Measurements from ENCODE around the gene KCNJ12. TPM values are rescaled to one million over a fixed set of nuclear protein-coding genes. Genes with fewer than 3 reads are reported as not detected.

The KCNJ12 gene
- total and polyA plus RNA-seq, 4 experiments from 2014 or later: not detected

DNA sequence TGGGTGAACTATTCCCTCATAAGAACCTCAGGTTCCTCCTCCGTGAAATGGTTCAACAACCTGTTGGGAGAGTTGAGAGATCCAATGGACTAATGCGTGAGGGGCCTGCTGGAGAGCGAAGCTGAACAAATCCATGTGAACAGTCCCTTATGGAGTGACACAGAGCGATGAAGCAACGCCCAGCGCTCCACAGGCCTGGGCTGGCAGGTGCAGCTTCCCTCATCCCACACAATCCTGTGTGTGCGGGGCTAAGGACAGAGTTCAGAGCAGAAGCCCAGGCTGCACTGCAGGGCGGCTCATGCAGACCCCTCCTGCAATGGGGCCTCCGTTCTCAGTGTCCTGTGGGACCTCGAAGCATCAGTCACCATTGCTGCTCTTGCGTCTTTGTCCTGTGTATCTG lies 90.4 kb downstream of the KCNJ12 start:
- intact Hi-C loops (cut with micrococcal nuclease): no loop called here
- no peak overlapping the region for H3K4me3 Mint-ChIP-seq

DNA sequence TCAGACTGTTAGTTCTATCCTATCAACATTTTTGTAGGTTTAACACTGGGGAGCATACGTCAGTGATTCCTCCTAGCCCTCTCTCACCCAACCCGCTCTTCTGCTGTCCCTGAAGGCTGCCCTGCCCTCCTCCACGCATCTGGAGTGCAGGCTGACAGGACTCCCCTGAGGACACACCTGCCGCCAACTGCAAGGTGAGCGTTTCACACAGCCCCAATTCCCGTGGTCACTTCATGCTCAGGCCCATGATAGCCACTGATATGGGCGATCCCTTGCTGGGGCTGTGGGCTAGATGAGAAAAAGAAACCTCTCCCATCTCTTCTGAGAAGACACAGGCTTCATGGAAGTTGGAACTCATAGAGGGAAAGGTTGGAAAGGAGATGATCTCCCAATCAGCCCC lies 91.0 kb downstream of the KCNJ12 start:
- no peak overlapping the region for H3K4me3 ChIP-seq (ENCODE audit: low read length in 2 of 2)
- no peaks in the 10 kb centered on the region for H3K27me3 ChIP-seq (ENCODE audit: insufficient read depth, low read length)
- no peak overlapping the region for H3K4me3 Mint-ChIP-seq
- no peaks in the 10 kb centered on the region for H3K4me1 ChIP-seq (ENCODE audit: insufficient read depth, low read length)
- no peak overlapping the region for H3K27ac ChIP-seq (ENCODE audit: low read depth, low read length)
- ChIA-PET POLR2A (ENCODE audit: partially characterized antibody) (no interaction called here), CTCF (ENCODE audit: partially characterized antibody) (interaction anchor here (1.4 kb wide), 1 partner anchor 10 kb away, joined by 8 read pairs; no protein-coding TSS in a partner anchor)
- no peak overlapping the region for H3K27ac Mint-ChIP-seq
- H3K27me3 Mint-ChIP-seq: peaks cover 8% of the 10 kb centered on the region in 2 donors
- H3K36me3 ChIP-seq (ENCODE audit: insufficient read depth, low read length): no peaks in the 10 kb centered on the region
- peaks cover 4 to 10% (median 7%) of the 10 kb centered on the region in 4 donors for H3K4me1 Mint-ChIP-seq
- intact Hi-C loops (cut with micrococcal nuclease): no loop called here
- no peak for DNase-seq
- no peaks in the 10 kb centered on the region for H3K9me3 ChIP-seq (ENCODE audit: control insufficient read depth in 1 of 2, low read length in 2 of 2)
- no peaks in the 10 kb centered on the region for H3K36me3 Mint-ChIP-seq
- no peaks in the 10 kb centered on the region for H3K9me3 Mint-ChIP-seq

More for the DNA sequence above, 90.4 kb downstream of the KCNJ12 start:
- no peak overlapping the region for H3K27ac ChIP-seq (ENCODE audit: low read depth, low read length)
- H3K4me3 ChIP-seq (ENCODE audit: low read length in 2 of 2): no peak overlapping the region
- no peaks in the 10 kb centered on the region for H3K27me3 ChIP-seq (ENCODE audit: insufficient read depth, low read length)
- ChIA-PET CTCF (ENCODE audit: partially characterized antibody) (interaction anchor here (1.4 kb wide), 1 partner anchor 9 kb away, joined by 8 read pairs; no protein-coding TSS in a partner anchor), POLR2A (ENCODE audit: partially characterized antibody) (no interaction called here)
- DNase-seq: no peak
- H3K36me3 ChIP-seq (ENCODE audit: insufficient read depth, low read length): no peaks in the 10 kb centered on the region
- Mint-ChIP-seq H3K36me3 (no peaks in the 10 kb centered on the region), H3K27ac (no peak overlapping the region), H3K4me1 (peaks cover 4 to 10% (median 7%) of the 10 kb centered on the region in 4 donors), H3K9me3 (no peaks in the 10 kb centered on the region), H3K27me3 (peaks cover 10 to 12% of the 10 kb centered on the region in 2 donors)
- no peaks in the 10 kb centered on the region for H3K4me1 ChIP-seq (ENCODE audit: insufficient read depth, low read length)
- no peaks in the 10 kb centered on the region for H3K9me3 ChIP-seq (ENCODE audit: control insufficient read depth in 1 of 2, low read length in 2 of 2)

- DNase-seq: no peak
- Mint-ChIP-seq H3K36me3 (no peaks in the 10 kb centered on the region), H3K9me3 (no peaks in the 10 kb centered on the region), H3K4me3 (no peak overlapping the region), H3K27me3 (peaks cover 7 to 8% of the 10 kb centered on the region in 2 donors), H3K27ac (no peak overlapping the region), H3K4me1 (peaks cover 4 to 7% (median 7%) of the 10 kb centered on the region in 4 donors)
- Histone ChIP-seq H3K36me3 (ENCODE audit: insufficient read depth, low read length) (no peaks in the 10 kb centered on the region), H3K4me1 (ENCODE audit: insufficient read depth, low read length) (no peaks in the 10 kb centered on the region), H3K4me3 (ENCODE audit: low read length in 2 of 2) (no peak overlapping the region), H3K9me3 (ENCODE audit: control insufficient read depth in 1 of 2, low read length in 2 of 2) (no peaks in the 10 kb centered on the region), H3K27me3 (ENCODE audit: insufficient read depth, low read length) (no peaks in the 10 kb centered on the region), H3K27ac (ENCODE audit: low read depth, low read length) (no peak overlapping the region)
- CTCF ChIA-PET (ENCODE audit: partially characterized antibody): interaction anchor here (1.4 kb wide), 1 partner anchor 11 kb away, joined by 6 read pairs; no protein-coding TSS in a partner anchor
- POLR2A ChIA-PET (ENCODE audit: partially characterized antibody): no interaction called here
- intact Hi-C loops (cut with micrococcal nuclease): no loop called here
These were observed 91.8 kb downstream of the KCNJ12 start for GRCh38 chr17:21467739-21468490.

Other genes with a start within 250 kb of the KCNJ12 start
- gene DHRS7B, start 249.4 kb upstream of the KCNJ12 start, total RNA-seq: 1 to 10 TPM; 8.2 to 9.5 TPM
- 10 to 100 TPM; 10.0 to 10.5 TPM for gene DHRS7B, start 249.4 kb upstream of the KCNJ12 start, polyA plus RNA-seq
- gene TMEM11, start 162.2 kb upstream of the KCNJ12 start, total RNA-seq: 10 to 100 TPM; 18.6 to 21.7 TPM
- 10 to 100 TPM; 35.6 to 38.6 TPM for gene TMEM11, start 162.2 kb upstream of the KCNJ12 start, polyA plus RNA-seq
- gene NATD1, start 122.9 kb upstream of the KCNJ12 start, total RNA-seq: 10 to 100 TPM; 13.1 to 13.5 TPM
- 1 to 10 TPM in 1 of 2 donors, under 1 TPM in 1; 0.32 to 2.3 TPM for gene NATD1, start 122.9 kb upstream of the KCNJ12 start, polyA plus RNA-seq
- gene MAP2K3, start 91.6 kb upstream of the KCNJ12 start, total RNA-seq: 10 to 100 TPM; 52.6 to 63.2 TPM
- gene MAP2K3, start 91.6 kb upstream of the KCNJ12 start, polyA plus RNA-seq: 10 to 100 TPM; 48.5 to 88.9 TPM

All from CD4-positive, alpha-beta memory T cell (primary cell).